CD4-positive, alpha-beta T cell treated with Interleukin-17A for 1 hour (primary cell): ENCODE results near the gene SWT1.
A peak's percentile ranks its signal among the peaks of the same experiment; 100 is the strongest.
"Not testable (repeated sequence)": the region's sequence is repeated elsewhere in the genome, so short reads cannot be mapped to it uniquely, and the experiment has no call there.

Experiments
- DNase-seq: peaks from one replicate; pipeline ENCODE4 v3.0.0-alpha.2; 2020

Gene SWT1

DNA sequence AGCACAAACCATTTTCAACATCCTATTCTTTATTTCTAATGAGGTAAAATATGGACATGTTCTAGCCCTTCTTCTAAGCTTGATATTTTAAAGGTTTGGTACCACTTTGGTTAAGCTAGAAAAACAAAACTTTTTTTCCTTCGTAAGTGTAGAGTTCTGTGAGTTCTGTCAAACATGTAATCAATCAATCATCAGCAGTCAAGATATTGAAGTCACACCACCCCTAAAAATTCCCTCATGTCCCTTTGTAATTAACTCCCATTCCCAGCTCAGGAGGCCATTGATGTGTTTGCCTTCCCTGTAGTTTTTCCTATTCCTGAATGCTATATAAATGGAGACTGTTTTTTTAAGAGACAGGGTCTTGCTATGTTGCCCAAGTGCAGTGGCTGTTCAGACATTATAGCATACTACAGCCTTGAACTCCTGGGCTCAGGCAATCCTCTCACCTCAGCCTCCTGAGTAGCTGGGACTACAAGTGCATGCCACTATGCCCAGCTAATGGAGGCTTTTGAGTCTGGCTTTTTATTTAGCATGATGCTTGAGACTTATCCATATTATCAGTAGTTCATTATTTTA is 137.1 kb downstream of the SWT1 start:
- DNase-seq: no peak

- DNase-seq: no peak
Measured at GRCh38 chr1:185295091-185295490, 138.1 kb downstream of the SWT1 start.

DNA sequence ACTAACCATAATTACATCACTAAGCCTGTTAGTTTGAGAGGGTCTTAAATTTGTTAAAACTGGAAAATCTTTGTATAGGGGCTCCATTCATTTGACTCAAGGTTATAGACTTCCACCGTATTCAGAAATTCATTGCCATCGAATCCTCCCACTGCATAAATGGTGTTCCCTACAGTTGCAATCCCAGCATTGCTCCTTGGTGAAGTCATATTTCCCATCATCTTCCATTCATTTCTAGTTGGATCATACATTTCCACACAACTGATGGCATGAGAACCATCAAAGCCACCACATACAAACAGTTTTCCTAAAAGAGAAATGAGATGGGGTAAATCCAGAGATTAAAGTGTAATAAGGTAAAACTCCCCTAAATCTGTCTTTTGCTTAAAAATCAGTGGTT is 141.0 kb downstream of the SWT1 start:
- DNase-seq: no peak

DNA sequence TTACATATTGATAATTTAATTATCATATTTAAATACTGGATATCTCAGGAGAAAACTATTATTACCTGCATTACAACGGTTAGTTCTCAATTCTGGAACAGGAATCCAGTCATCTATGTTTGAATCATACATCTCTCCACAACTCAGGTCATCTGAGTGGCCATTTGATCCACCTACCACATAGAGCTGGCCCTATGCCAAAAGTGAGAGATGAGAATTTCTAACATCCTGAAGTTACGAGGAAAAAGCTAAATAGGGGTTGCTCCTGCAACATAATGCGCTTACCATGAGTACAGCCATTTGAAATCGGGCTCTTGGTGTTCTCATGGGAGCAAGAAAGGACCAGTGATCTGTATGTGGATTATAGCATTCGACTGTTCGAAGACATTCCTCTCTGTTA is 143.2 kb downstream of the SWT1 start:
- no peak for DNase-seq

- no peak for DNase-seq
Measured at GRCh38 chr1:185305419-185305818, 148.5 kb downstream of the SWT1 start.

- no peak for DNase-seq
Measured at GRCh38 chr1:185308126-185308525, 151.2 kb downstream of the SWT1 start.

- DNase-seq: no peak
Measured at GRCh38 chr1:185309566-185309965, 152.6 kb downstream of the SWT1 start.

- DNase-seq: no peak
Measured at GRCh38 chr1:185311589-185312225, 154.7 kb downstream of the SWT1 start.

DNA sequence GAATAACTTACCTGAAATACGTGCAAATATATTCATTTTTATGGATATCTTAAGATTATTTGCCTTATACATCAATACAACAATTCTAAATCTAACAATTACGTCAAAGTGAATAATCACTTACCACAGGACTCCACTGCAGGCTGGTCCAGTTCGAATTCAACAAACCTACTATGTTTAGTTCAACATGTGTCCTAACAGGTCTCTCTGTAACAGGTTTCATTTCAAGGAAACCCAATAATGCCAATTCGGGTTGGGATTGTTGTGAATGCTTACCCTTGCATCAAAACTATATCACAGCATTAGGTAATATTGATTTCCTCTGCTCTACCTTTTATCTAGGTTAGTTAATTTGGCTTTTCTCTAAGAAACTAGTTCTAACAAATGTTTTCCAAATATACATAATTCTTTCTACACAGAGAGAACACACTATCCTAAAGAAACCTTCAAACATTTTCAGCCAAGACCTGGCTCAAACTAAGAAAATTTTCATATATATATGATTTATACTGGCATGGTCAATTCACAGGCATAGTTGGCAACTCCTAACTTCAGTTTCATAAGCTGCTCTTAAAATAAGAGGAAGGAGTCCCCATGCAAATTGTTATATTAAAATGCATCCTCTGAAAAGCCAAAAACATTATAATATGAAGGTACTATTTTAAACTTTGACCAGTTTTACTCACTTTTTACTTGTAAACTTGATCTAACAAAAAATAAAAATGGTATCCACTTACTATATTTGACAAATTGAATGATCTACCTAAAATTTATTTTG is 155.6 kb downstream of the SWT1 start:
- DNase-seq: no peak

GRCh38 chr1:185314411-185314810 is 157.4 kb downstream of the SWT1 start:
- no peak for DNase-seq

DNA sequence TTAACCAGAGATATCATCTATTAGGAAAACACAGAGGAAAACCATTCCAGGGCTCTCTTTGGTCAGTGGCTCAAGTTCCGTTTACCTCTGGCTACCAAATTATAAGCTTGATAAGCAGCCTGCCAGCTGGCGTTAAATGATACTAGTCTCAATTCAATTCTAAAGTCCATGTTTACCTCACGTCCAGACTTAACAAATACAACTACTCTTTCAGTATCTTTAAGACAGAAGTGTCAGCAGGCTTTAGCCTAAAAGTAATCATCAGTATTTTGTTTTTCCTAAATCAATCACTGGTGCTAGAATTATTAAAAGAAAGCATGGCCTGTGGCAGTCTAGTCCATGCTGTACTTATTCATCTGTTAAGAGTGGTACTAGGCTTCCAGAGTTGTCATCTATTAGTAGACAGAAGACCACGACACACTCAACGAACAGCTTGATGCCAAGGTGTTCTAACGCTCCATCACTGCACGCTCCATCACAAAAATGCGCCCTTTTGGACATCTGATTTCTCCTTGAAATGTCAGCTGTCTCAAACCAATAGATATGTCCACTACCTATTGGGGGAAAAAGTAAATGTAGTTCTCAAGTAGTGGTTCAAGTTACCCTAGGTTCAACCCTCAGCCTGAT is 158.6 kb downstream of the SWT1 start:
- DNase-seq: peak; percentile 40

DNA sequence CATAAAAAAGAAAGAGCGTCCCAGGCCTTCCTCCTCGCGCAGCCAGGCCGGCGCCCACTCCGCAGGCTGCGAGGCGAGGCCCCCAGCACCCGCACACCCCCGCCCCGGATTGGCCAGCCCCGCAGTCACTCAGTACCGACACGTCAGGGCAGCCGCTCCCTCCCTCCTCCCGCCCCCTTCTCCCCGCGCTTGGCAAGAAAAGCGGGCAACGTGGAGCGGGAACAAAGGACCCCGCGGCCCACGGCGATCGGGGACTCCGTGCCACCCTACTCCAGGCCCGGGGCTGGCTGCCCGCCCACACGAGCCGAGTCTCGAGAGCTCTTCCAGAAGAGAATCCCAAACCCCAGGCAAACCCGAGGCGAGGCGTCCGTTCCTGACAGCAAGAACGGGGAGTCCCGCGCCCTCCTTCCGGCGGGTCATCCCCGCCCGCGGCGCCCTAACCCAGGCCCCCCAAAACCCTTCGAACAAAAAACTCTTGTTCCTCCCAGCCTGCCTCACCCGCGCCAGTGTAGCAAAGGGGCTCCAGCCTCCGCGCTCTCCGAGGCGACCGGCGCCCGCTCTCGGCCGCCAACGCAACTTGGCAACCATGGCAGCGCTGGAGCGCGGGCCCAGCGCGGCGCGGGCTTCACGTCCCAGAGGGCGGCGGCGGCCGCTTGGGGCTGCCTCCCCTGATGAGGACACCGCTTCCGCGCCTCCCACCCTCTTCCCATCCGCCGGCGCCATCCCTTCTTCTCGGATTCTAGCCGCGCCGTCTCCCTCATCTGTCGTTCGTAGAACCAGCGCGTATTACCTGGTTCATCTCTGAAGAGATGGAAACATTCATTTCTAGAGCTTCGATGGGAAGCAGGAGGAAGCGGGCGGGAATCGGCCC is 159.4 kb downstream of the SWT1 start:
- DNase-seq: peak; percentile 91

DNA sequence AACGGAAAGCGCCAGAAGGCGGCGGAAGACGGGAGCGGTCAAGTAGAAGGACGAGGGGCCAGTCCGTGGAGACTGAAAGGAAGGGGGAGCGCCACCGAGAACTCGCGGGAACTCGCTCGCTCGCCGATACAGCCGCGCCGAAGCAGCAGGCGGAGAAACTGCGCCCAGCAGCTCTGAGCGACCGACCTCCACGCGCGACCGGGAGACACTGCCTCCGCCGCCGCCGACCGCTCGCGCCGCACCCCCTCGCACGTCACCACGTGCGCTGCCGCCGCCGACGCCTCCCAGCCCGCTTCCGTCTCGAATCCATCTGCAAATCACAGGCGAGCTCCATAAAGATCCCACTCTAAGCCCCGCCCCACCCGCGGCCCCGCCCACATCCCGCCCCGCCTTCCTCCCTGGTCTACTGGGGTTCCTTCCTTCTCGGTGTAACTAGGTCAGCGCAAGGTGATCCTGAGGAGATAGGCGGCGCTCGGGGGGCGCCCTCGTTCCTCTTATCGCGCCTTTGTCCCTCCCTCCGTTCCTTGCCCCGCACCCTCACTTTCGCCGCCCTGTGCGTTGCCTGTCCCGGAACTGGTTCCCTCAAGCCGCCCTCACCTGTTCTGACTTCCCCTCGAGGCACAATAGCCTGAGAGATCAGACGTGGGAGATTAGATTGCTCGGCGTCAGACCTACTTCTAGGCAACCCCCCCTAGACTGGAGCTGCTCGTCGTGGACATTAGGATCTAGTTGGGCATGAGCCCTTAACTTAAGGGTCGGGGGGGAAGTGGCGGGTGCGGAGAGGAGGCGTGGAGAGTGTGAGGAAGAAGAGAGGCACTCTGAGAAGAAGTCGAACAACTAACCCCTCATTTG is 160.3 kb downstream of the SWT1 start, which contains the start of gene IVNS1ABP:
Gene IVNS1ABP (minus strand): TSS at position 210 of the 852 bp plus-strand sequence. CDS start 7,750 bp downstream, outside the sequence.
- DNase-seq: peak; percentile 98

GRCh38 chr1:185317886-185318310 is 160.9 kb downstream of the SWT1 start:
- peak; percentile 87 for DNase-seq

- no peak for DNase-seq
Measured at GRCh38 chr1:185318431-185319138, 161.6 kb downstream of the SWT1 start.

DNA sequence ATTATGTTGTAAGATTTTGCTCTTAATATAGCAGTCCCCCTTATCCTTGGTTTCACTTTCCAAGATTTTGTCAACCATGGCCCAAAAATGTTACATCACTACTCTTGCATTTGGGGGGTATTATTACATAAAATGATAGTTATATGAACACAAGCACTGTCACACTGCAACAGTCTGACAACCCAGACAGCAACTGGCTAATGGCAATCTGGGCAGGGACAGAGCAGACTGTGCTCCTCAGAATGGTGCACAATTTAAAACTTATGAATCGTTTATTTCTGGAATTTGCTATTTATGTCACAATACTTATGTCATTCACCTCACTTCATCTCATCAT is 162.1 kb downstream of the SWT1 start:
- DNase-seq: no peak

- DNase-seq: not testable (repeated sequence)
Measured at GRCh38 chr1:185321104-185321503, 164.1 kb downstream of the SWT1 start.

DNA sequence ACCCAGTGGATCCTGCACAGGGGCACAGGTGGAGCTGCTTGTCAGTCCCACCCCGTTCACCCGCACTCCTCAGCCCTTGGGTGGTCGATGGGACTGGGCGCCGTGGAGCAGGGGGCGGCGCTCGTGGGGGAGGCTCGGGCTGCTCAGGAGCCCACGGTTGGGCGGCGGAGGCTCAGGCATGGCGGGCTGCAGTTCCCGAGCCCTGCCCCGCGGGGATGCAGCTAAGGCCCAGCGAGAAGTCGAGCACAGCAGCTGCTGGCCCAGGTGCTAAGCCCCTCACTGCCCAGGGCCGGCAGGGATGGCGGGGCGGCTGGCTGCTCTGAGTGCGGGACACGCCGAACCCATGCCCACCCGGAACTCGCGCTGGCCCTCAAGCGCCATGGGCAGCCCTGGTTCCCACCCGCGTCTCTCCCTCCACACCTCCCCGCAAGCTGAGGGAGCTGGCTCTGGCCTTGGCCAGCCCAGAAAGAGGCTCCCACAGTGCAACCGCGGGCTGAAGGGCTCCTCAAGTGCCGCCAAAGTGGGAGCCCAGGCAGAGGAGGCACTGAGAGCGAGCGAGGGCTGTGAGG is 164.8 kb downstream of the SWT1 start:
- not testable (repeated sequence) for DNase-seq

- DNase-seq: no peak
Measured at GRCh38 chr1:185322636-185323035, 165.7 kb downstream of the SWT1 start.

- DNase-seq: no peak
Measured at GRCh38 chr1:185324118-185324517, 167.2 kb downstream of the SWT1 start.

GRCh38 chr1:185325413-185325812 is 168.4 kb downstream of the SWT1 start:
- no peak for DNase-seq
